NCI-H524 (cell line): Measurements from ENCODE around the gene TAAR9.

Experiments
- DNase-seq, 2 experiments: peaks; one replicate each; lab custom pipeline; 2025; lab: John Stamatoyannopoulos, UW

TAAR9 gene

GRCh38 chr6:132537977-132538376 lies at the start of gene TAAR9:
Gene TAAR9 (plus strand): TSS chr6:132538277. CDS start chr6:132538290, 13 bp downstream.
- DNase-seq = no peak

- DNase-seq = no peak
Observed at GRCh38 chr6:132489376-132489775, 48.7 kb upstream of the TAAR9 start.

- DNase-seq = no peak
Observed at GRCh38 chr6:132490024-132490423, 48.1 kb upstream of the TAAR9 start.

- DNase-seq = no peak
Observed at GRCh38 chr6:132490478-132491204, 47.4 kb upstream of the TAAR9 start.

GRCh38 chr6:132491303-132491702 lies 46.8 kb upstream of the TAAR9 start:
- no peak for DNase-seq

- DNase-seq = no peak
Observed at GRCh38 chr6:132491881-132492280, 46.2 kb upstream of the TAAR9 start.

- DNase-seq = no peak
Observed at GRCh38 chr6:132494954-132495353, 43.1 kb upstream of the TAAR9 start.

- no peak for DNase-seq
Observed at GRCh38 chr6:132495604-132496079, 42.4 kb upstream of the TAAR9 start.

GRCh38 chr6:132496519-132497180 lies 41.4 kb upstream of the TAAR9 start:
- DNase-seq = no peak

GRCh38 chr6:132498638-132499037 lies 39.4 kb upstream of the TAAR9 start:
- DNase-seq = no peak

GRCh38 chr6:132499757-132500156 lies 38.3 kb upstream of the TAAR9 start:
- no peak for DNase-seq

- DNase-seq = no peak
Observed at GRCh38 chr6:132504757-132505156, 33.3 kb upstream of the TAAR9 start.

- DNase-seq = no peak
Observed at GRCh38 chr6:132505158-132505557, 32.9 kb upstream of the TAAR9 start.

GRCh38 chr6:132506461-132506860 lies 31.6 kb upstream of the TAAR9 start:
- DNase-seq = no peak

GRCh38 chr6:132506869-132507808 lies 30.9 kb upstream of the TAAR9 start:
- DNase-seq = no peak

GRCh38 chr6:132511210-132511830 lies 26.8 kb upstream of the TAAR9 start:
- no peak for DNase-seq

- DNase-seq = no peak
Observed at GRCh38 chr6:132511831-132512220, 26.3 kb upstream of the TAAR9 start.

- no peak for DNase-seq
Observed at GRCh38 chr6:132512342-132512637, 25.8 kb upstream of the TAAR9 start.

GRCh38 chr6:132512638-132513632 lies 25.1 kb upstream of the TAAR9 start, which contains the start of gene STX7:
Gene STX7 (minus strand): TSS chr6:132513116. CDS start chr6:132503530, 9,586 bp downstream.
- DNase-seq = peak; percentile 90 to 95

GRCh38 chr6:132513831-132514545 lies 24.1 kb upstream of the TAAR9 start:
- DNase-seq = no peak
